BLaER1 treated with 17β-estradiol and CSF1 and Interleukin-3, amounts not matched to agents 10 nM and 100 nM (cell line): ENCODE data around the gene C1QB.

Source experiments
- H3K27ac ChIP-seq, 11 experiments: shearing (Covaris generic); formaldehyde crosslinking; 2 replicates each; pipeline ENCODE4 v1.8.1; 2022
- H3K27me3 ChIP-seq, 11 experiments: shearing (Covaris generic); formaldehyde crosslinking; 2 replicates each; pipeline ENCODE4 v1.8.1; 2022
- H3K36me3 ChIP-seq, 11 experiments: shearing (Covaris generic); formaldehyde crosslinking; 2 replicates each; pipeline ENCODE4 v1.8.1; 2022
- H3K4me1 ChIP-seq, 10 experiments: shearing (Covaris generic); formaldehyde crosslinking; 2 replicates each; pipeline ENCODE4 v1.8.1; 2022
- H3K4me2 ChIP-seq, 11 experiments: shearing (Covaris generic); formaldehyde crosslinking; 2 replicates each; pipeline ENCODE4 v1.8.1; 2022
- H3K4me3 ChIP-seq, 10 experiments: shearing (Covaris generic); formaldehyde crosslinking; 2 replicates each; pipeline ENCODE4 v1.8.1; 2022
- H3K9ac ChIP-seq, 11 experiments: shearing (Covaris generic); formaldehyde crosslinking; 2 replicates each; pipeline ENCODE4 v1.8.1; 2022
- H3K9me3 ChIP-seq, 11 experiments: shearing (Covaris generic); formaldehyde crosslinking; replicated peaks in 1 of 11; 2 replicates each; pipeline ENCODE4 v1.8.1; 2022
- H4K20me1 ChIP-seq, 11 experiments: shearing (Covaris generic); formaldehyde crosslinking; 2 replicates each; pipeline ENCODE4 v1.8.1; 2022
- Cebpa-rat ChIP-seq, 11 experiments: shearing (Covaris generic); IDR thresholded peaks; 2 replicates each; pipeline ENCODE4 v1.8.1; 2022

C1QB gene

DNA sequence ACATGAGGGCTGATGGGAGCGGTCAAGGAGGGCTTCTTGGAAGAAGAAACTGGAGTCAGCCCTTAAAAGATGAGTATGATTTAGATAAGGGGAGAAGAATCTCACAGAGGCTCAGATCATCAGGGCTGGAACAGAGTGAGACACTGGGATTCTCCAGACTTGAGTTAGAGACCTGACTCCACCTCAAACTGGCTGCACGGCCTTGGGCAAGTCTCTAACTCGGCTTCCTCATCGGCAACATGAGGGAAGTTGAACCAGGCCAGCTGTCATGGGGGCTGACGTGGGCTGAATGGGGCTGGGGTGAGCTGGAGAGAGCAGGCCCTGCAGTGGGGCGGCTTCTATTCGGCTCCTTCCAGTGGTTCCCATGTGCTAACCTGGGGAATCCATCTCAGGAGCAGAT lies 7.1 kb upstream of the C1QB start:
- peaks cover 0 to 33% (median 0%) of the 10 kb centered on the region in 11 experiments; a peak in 7 of 22 replicates for H4K20me1 ChIP-seq

DNA sequence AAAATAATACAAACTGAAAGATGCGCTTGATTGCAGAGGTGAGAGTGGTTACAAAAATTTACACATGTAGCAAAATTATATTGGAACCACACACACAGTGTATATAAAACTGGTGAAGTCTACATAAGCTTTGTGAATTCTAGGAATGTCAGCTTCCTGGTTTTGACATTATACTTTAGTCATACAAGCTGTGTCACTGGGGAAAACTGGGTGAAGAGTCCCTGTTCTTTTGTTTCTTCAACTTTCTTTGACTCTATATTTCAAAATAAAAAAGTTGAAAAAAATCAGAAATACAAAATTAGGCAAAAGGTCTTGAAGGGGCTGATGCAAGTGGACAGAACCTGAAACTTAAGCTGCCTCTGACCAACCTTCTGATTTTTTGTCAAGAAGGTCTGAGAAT lies 6.7 kb upstream of the C1QB start:
- Histone ChIP-seq H3K27me3 (no peaks in the 10 kb centered on the region), H4K20me1 (peaks cover 0 to 33% (median 0%) of the 10 kb centered on the region in 11 experiments; a peak in 7 of 22 replicates), H3K9me3 (no peaks in the 10 kb centered on the region), H3K27ac (peak overlapping the region in 3 of 11 experiments; percentile 7 to 87 (median 79); a peak in 4 of 22 replicates), H3K4me1 (peaks cover 5 to 88% (median 19%) of the 10 kb centered on the region in 10 experiments; a peak in 17 of 20 replicates), H3K9ac (peak overlapping the region in 3 of 11 experiments; percentile 69 to 91 (median 90); a peak in 4 of 22 replicates), H3K4me2 (peak overlapping the region in 4 of 11 experiments; percentile 31 to 100 (median 89); a peak in 7 of 22 replicates), H3K4me3 (peak overlapping the region in 3 of 10 experiments; percentile 66 to 82 (median 79); a peak in 6 of 20 replicates), H3K36me3 (peaks cover 0 to 72% (median 0%) of the 10 kb centered on the region in 11 experiments; a peak in 6 of 22 replicates)
- TF ChIP-seq Cebpa-rat (IDR thresholded peaks at IDR 0.05): no peak

More for the DNA sequence above, 7.1 kb upstream of the C1QB start:
- Histone ChIP-seq H3K4me3 (peak overlapping the region in 3 of 10 experiments; percentile 66 to 82 (median 79); a peak in 6 of 20 replicates), H3K4me1 (peaks cover 5 to 88% (median 18%) of the 10 kb centered on the region in 10 experiments; a peak in 16 of 20 replicates), H3K27me3 (no peaks in the 10 kb centered on the region), H3K9ac (peak overlapping the region in 3 of 11 experiments; percentile 69 to 91 (median 90); a peak in 4 of 22 replicates), H3K27ac (peak overlapping the region in 3 of 11 experiments; percentile 7 to 87 (median 79); a peak in 5 of 22 replicates), H3K4me2 (peak overlapping the region in 5 of 11 experiments; percentile 19 to 100 (median 87); a peak in 10 of 22 replicates), H3K9me3 (no peaks in the 10 kb centered on the region), H3K36me3 (peaks cover 0 to 76% (median 0%) of the 10 kb centered on the region in 11 experiments; a peak in 6 of 22 replicates)
- no peak for TF ChIP-seq Cebpa-rat (IDR thresholded peaks at IDR 0.05)

DNA sequence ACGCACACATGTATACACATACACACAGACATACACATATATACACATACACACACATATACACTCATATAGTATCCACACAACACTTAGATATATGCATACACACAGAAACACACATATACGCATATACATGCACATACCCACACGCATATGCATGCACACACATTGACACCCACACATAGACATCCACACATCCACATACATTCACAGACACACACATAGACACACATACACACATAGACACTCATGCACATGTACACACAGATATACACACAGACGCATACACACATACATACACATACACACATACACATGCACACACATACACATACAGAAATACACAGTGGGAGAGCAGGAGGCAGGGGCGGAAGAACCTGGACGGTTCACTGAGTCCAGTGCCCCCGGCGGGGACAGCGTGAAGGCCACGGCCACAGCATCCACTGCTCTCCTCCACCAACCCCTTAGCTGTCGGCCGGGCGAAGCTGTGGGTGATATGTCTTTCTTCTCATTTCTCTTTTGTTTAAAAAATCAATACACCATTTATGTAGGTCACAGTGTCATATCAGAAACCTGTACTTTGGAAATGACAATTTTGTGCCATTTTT lies 2.8 kb upstream of the C1QB start:
- H3K27ac ChIP-seq: peak overlapping the region in 2 of 11 experiments; percentile 61 to 77; a peak in 3 of 22 replicates
- H3K36me3 ChIP-seq: peaks cover 0 to 57% (median 0%) of the 10 kb centered on the region in 11 experiments; a peak in 6 of 22 replicates
- H3K27me3 ChIP-seq: no peaks in the 10 kb centered on the region

DNA sequence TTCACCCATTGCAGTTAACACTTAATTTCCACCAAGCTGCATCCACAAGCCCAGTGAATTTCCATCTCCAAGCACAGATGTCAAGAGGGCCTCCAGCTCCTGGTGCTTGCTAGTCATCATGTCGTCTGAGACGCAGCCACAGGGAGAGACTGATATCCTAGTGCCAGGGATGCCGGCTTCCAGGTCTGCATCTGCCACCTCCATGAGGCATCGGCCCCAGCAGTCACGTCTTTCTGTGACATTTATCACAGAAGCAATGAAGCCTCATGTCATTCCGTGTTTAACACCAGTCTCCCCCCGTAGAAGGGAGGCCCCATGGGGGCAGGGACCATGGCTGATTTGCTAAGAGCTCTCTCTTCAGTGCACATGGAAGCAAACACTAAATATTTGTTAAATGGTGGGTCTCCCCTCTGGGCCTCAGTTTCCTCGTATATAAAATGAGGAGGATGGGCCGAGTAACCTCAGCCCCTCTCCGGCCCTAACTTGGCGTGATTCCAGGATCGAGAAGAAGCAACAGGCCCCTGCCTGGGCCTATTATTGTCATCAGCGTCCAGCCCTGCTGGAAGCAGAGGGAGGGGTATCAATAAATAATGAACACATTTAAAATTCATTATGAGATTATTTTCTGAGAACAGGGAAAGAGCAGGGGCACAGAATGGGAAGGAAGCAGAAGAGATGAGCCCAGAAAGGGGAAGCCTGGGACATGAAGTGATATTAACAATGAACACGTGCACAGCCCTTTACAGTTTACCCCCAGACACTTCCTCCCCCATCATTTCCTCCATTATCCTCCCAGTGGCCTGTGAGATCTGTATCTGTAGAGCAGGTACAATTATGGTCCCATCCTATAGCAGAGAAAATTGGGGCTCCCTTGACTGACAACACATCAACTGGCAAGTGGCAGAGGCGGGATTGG lies 837 bp upstream of the C1QB start:
- Histone ChIP-seq H3K27me3 (no peaks in the 10 kb centered on the region), H3K4me3 (peak overlapping the region in 3 of 10 experiments; percentile 58 to 75 (median 73); a peak in 4 of 20 replicates), H3K27ac (peak overlapping the region in 7 of 11 experiments; percentile 3 to 77 (median 38); a peak in 10 of 22 replicates), H3K36me3 (peaks cover 0 to 57% (median 0%) of the 10 kb centered on the region in 11 experiments; a peak in 6 of 22 replicates), H3K9me3 (no peaks in the 10 kb centered on the region), H3K9ac (peak overlapping the region in 3 of 11 experiments; percentile 37 to 84 (median 59); a peak in 6 of 22 replicates), H4K20me1 (peaks cover 0 to 45% (median 0%) of the 10 kb centered on the region in 11 experiments; a peak in 5 of 22 replicates), H3K4me1 (peaks cover 15 to 81% (median 21%) of the 10 kb centered on the region in 10 experiments), H3K4me2 (peak overlapping the region; percentile 23 to 98 (median 51); a peak in 19 of 22 replicates)
- no peak for TF ChIP-seq Cebpa-rat (IDR thresholded peaks at IDR 0.05)

More for the DNA sequence above, 2.8 kb upstream of the C1QB start:
- H3K9ac ChIP-seq: peak overlapping the region in 2 of 11 experiments; percentile 59 to 84; a peak in 2 of 22 replicates
- H3K4me1 ChIP-seq: peaks cover 15 to 88% (median 22%) of the 10 kb centered on the region in 10 experiments
- no peak for TF ChIP-seq Cebpa-rat (IDR thresholded peaks at IDR 0.05)
- no peak overlapping the region for H3K4me3 ChIP-seq
- H3K4me2 ChIP-seq: peak overlapping the region in 3 of 11 experiments; percentile 4 to 98 (median 89); a peak in 4 of 22 replicates
- no peaks in the 10 kb centered on the region for H3K9me3 ChIP-seq
- H4K20me1 ChIP-seq: peaks cover 0 to 43% (median 0%) of the 10 kb centered on the region in 11 experiments; a peak in 6 of 22 replicates

DNA sequence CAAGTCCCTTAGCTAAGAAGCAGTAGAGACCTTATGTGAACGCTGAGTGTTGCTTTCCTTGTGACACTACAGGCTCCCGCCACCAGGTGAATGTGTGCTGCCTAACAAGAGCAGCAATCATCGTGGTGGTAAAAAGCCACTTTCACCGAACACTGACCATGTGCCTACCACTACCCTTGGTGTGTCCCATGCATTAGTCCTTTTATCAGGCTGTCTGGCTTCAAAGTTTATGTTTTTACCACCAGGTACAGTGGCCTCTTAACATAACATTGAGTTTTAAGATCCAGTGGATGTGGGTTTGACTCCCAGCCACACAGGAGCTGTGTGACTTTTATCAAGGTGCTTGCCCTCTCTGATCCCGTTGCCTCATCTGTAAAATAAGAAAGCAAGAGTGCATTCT lies 1.7 kb downstream of the C1QB start:
- Histone ChIP-seq H3K9me3 (no peaks in the 10 kb centered on the region), H3K4me2 (peak overlapping the region in 3 of 11 experiments; percentile 86 to 98 (median 89); a peak in 6 of 22 replicates), H4K20me1 (peaks cover 0 to 55% (median 0%) of the 10 kb centered on the region in 11 experiments; a peak in 6 of 22 replicates), H3K36me3 (peaks cover 0 to 58% (median 0%) of the 10 kb centered on the region in 11 experiments; a peak in 5 of 22 replicates), H3K27ac (peak overlapping the region in 2 of 11 experiments; percentile 77 to 81; a peak in 3 of 22 replicates), H3K9ac (peak overlapping the region in 2 of 11 experiments; percentile 81 to 84; a peak in 5 of 22 replicates), H3K4me1 (peaks cover 14 to 83% (median 17%) of the 10 kb centered on the region in 10 experiments), H3K4me3 (peak overlapping the region in 3 of 10 experiments; percentile 58 to 75 (median 73); a peak in 6 of 20 replicates), H3K27me3 (no peaks in the 10 kb centered on the region)
- no peak for TF ChIP-seq Cebpa-rat (IDR thresholded peaks at IDR 0.05)

DNA sequence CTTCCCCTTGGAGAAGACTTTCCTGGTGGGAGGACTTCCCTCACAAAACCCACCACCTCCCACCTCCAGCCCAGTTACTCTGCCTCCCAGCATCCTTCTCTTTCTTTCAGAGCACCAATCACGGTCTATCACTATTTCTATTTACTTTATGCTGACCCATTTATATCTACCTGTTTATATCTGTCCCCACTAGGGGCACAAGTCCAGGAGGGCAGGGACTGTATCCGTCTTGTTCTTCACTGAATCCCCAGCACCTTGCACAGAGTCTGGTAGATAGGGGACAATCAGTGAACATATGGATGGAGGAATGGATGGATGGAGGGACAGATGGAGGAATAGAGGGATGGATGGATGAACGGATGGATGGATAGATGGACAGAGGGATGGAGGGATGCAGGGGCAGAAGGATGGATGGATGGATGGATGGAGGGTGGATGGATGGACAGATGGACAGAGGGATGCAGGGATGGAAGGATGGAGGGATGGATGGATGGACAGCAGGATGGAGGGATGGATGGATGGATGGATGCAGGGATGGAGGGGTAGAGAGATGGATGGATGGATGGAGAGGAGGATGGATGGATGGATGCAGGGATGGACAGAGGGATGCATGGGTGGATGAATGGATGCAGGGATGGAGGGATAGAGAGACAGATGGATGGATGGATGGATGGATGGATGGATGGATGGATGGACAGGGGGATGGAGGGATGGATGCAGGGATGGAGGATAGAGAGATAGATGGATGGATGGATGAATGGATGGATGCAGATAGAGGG lies 5.5 kb downstream of the C1QB start:
- no peaks in the 10 kb centered on the region for H3K27me3 ChIP-seq

DNA sequence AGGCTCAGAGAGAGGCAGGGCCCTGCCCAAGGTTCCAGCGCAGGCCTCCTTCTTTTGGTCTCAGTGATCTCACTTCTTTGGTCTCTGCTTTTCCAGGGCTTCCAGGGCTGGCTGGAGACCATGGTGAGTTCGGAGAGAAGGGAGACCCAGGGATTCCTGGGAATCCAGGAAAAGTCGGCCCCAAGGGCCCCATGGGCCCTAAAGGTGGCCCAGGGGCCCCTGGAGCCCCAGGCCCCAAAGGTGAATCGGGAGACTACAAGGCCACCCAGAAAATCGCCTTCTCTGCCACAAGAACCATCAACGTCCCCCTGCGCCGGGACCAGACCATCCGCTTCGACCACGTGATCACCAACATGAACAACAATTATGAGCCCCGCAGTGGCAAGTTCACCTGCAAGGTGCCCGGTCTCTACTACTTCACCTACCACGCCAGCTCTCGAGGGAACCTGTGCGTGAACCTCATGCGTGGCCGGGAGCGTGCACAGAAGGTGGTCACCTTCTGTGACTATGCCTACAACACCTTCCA lies 7.7 kb downstream of the C1QB start:
- peaks cover 0 to 81% (median 0%) of the 10 kb centered on the region in 11 experiments; a peak in 7 of 22 replicates for H4K20me1 ChIP-seq
- peaks cover 0 to 52% (median 0%) of the 10 kb centered on the region in 10 experiments; a peak in 5 of 20 replicates for H3K4me1 ChIP-seq
- no peak overlapping the region for H3K4me3 ChIP-seq
- H3K27me3 ChIP-seq: no peaks in the 10 kb centered on the region
- H3K27ac ChIP-seq: no peak overlapping the region
- H3K4me2 ChIP-seq: no peak overlapping the region; a peak in 1 of 22 replicates
- H3K9me3 ChIP-seq: no peaks in the 10 kb centered on the region
- H3K36me3 ChIP-seq: peaks cover 0 to 68% (median 0%) of the 10 kb centered on the region in 11 experiments; a peak in 6 of 22 replicates
- no peak for TF ChIP-seq Cebpa-rat (IDR thresholded peaks at IDR 0.05)
- peak overlapping the region in 1 of 11 experiments; percentile 53; a peak in 1 of 22 replicates for H3K9ac ChIP-seq

More for the DNA sequence above, 5.5 kb downstream of the C1QB start:
- H3K36me3 ChIP-seq: peaks cover 0 to 85% (median 0%) of the 10 kb centered on the region in 11 experiments; a peak in 6 of 22 replicates
- H3K4me3 ChIP-seq: peak overlapping the region in 2 of 10 experiments; percentile 73 to 75; a peak in 4 of 20 replicates
- peak overlapping the region in 2 of 11 experiments; percentile 89 to 98; a peak in 5 of 22 replicates for H3K4me2 ChIP-seq
- TF ChIP-seq Cebpa-rat (IDR thresholded peaks at IDR 0.05): no peak
- H3K4me1 ChIP-seq: peaks cover 0 to 65% (median 0%) of the 10 kb centered on the region in 10 experiments; a peak in 7 of 20 replicates
- no peak overlapping the region for H3K27ac ChIP-seq
- H3K9ac ChIP-seq: peak overlapping the region in 1 of 11 experiments; percentile 81; a peak in 1 of 22 replicates
- H4K20me1 ChIP-seq: peaks cover 0 to 93% (median 0%) of the 10 kb centered on the region in 11 experiments; a peak in 7 of 22 replicates
- H3K9me3 ChIP-seq: no peaks in the 10 kb centered on the region
